ENCODE measurements around the gene HMGXB4.

The HMGXB4 gene

DNA sequence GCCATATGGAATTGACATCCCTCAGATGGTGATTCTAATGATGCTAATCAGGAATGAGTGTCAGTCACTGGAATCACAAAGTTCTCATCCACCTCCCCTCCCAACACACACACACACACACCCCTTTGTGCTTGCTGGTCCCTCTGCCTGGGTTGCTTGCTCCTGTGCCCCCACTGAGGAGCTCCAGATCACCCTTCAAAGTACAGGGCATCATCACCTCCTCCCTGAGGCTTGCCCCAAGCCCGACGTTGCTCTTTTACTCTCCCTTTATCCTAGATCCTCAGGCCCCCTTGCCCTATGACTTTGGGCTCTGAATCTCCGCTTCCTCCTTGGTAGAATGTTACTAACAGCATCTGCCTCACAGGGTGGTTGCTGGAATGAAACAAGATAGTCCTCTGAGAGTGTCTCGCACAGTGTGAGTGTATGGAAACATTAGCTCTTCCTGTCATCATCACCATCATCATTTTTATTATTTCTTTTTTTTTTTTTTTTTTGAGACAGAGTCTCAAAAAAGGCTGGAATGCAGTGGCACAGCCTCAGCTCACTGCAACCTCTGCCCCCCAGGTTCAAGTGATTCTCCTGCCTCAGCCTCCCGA lies 45.8 kb downstream of the HMGXB4 start:
- no peak for DNase-seq (ENCODE audit: low read depth)
- H3K4me3 ChIP-seq (ENCODE audit: low read depth, low read length), result no peak overlapping the region
- TF ChIP-seq MYC (IDR thresholded peaks at IDR 0.05; ENCODE audit: low read depth, low read length), result no peak
- no peak for TF ChIP-seq POLR2A (IDR thresholded peaks at IDR 0.05; ENCODE audit: extremely low read depth, insufficient read length)

DNA sequence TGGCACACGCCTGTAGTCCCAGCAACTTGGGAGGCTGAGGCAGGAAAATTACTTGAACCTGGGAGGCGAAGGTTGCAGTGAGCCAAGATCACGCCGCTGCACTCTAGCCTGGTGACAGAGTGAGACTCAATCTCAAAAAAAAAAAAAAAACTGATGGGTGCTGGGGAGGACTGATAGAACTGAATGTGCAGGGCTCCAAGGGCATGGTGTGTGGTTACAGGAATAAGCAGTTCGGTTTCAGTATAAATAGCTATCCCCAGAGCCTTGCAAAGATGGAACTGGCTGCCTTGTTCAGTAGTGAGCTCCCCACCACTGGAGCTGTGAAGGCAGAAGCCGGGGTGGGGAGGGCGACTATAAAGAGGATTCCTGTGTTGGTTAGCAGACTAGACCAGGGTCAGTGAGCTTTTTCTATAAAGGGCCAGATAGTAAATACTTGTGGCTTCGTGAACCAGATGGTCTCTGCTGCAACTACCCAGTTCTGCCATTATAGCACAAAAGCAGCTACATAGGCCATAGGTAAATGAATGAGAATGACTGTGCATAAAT lies 48.3 kb downstream of the HMGXB4 start:
- no peak for DNase-seq (ENCODE audit: low read depth)
- H3K4me3 ChIP-seq (ENCODE audit: low read depth, low read length), result no peak overlapping the region
- TF ChIP-seq POLR2A (IDR thresholded peaks at IDR 0.05; ENCODE audit: extremely low read depth, insufficient read length) (no peak), MYC (IDR thresholded peaks at IDR 0.05; ENCODE audit: low read depth, low read length) (no peak)
- TF ChIP-seq, protein P1, sequence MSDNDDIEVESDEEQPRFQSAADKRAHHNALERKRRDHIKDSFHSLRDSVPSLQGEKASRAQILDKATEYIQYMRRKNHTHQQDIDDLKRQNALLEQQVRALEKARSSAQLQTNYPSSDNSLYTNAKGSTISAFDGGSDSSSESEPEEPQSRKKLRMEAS (IDR thresholded peaks at IDR 0.05; ENCODE audit: low read depth, low read length), result no peak
- TF ChIP-seq, protein P2, sequence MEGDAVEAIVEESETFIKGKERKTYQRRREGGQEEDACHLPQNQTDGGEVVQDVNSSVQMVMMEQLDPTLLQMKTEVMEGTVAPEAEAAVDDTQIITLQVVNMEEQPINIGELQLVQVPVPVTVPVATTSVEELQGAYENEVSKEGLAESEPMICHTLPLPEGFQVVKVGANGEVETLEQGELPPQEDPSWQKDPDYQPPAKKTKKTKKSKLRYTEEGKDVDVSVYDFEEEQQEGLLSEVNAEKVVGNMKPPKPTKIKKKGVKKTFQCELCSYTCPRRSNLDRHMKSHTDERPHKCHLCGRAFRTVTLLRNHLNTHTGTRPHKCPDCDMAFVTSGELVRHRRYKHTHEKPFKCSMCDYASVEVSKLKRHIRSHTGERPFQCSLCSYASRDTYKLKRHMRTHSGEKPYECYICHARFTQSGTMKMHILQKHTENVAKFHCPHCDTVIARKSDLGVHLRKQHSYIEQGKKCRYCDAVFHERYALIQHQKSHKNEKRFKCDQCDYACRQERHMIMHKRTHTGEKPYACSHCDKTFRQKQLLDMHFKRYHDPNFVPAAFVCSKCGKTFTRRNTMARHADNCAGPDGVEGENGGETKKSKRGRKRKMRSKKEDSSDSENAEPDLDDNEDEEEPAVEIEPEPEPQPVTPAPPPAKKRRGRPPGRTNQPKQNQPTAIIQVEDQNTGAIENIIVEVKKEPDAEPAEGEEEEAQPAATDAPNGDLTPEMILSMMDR (IDR thresholded peaks at IDR 0.05; ENCODE audit: low read depth, low read length), result no peak

DNA sequence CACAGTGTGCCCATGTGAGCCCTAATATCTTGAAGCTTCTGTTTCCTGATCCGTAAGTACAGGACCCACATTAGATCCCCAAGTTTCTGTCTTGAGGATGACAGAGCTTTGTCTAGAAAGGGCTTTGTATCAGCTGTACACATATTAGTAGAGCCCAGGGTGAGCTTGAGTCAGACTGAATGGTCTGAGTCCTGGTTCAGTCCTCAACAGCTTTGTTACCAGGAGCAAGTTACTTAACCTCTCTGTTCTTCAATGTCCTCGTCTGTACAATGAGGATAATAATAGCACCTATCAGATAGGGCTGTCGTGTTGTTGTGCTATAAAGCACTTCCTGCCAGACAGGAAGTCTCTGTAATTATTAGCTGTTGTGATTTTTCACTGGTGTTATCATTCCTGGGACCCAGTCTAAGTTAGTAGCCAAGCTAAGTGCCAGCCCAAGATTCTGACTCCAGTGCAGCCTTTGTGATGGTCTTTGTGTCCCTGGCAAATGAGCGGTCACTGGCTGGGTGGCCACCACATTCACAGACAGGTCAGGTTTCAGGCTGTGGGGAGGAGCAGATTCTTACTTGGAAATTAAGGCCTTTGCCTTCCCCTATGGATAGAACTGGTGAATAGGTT lies 49.2 kb downstream of the HMGXB4 start:
- TF ChIP-seq, protein P1 (IDR thresholded peaks at IDR 0.05; ENCODE audit: low read depth, low read length), result no peak
- TF ChIP-seq, protein P2 (IDR thresholded peaks at IDR 0.05; ENCODE audit: low read depth, low read length), result no peak
- TF ChIP-seq POLR2A (IDR thresholded peaks at IDR 0.05; ENCODE audit: extremely low read depth, insufficient read length) (no peak), MYC (IDR thresholded peaks at IDR 0.05; ENCODE audit: low read depth, low read length) (no peak)
- DNase-seq (ENCODE audit: low read depth), result no peak
- no peak overlapping the region for H3K4me3 ChIP-seq (ENCODE audit: low read depth, low read length)

DNA sequence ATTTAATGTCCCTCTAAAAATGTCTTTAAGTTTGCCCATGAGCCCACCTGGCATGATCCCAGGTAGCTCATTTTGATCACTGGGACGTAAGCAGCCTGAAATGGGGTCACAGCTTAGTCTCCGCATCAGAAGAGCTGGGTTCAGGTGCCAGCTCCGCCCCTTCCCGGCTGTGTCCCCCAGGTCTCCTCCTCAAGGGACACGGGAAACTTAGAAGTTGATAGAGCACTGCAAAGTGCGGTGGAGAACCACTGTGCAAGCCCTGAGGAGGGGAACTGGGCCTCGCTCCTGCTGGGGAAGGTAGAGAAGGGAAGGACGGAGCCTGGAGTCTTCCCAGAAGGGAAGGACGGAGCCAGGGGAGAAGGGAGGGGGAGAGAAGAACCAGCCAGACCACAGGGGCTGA lies 50.1 kb downstream of the HMGXB4 start:
- DNase-seq (ENCODE audit: low read depth), result no peak
- TF ChIP-seq, protein P2 (IDR thresholded peaks at IDR 0.05; ENCODE audit: low read depth, low read length), result no peak
- TF ChIP-seq, protein P1 (IDR thresholded peaks at IDR 0.05; ENCODE audit: low read depth, low read length), result no peak
- TF ChIP-seq MYC (IDR thresholded peaks at IDR 0.05; ENCODE audit: low read depth, low read length) (no peak), POLR2A (IDR thresholded peaks at IDR 0.05; ENCODE audit: extremely low read depth, insufficient read length) (no peak)
- H3K4me3 ChIP-seq (ENCODE audit: low read depth, low read length), result no peak overlapping the region

DNA sequence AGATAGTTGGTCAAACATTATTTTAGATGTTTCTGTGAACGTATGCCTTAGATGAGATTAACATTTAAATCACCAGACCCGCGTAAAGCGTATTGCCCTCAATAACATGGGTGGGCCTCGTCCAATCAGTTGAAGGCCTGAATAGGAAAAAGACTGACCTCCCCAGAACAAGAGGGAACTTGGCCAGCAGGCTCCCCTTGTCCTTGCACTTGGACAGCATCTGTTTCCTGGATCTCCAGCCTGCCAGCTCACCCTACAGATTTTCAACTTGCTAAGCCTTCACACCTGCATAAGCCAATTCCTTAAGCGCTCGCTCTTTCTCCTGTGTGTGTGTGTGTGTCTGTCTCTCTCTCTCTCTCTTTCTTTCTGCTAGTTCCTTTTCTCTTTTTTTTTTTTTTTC lies 50.6 kb downstream of the HMGXB4 start:
- TF ChIP-seq MYC (IDR thresholded peaks at IDR 0.05; ENCODE audit: low read depth, low read length) (no peak), POLR2A (IDR thresholded peaks at IDR 0.05; ENCODE audit: extremely low read depth, insufficient read length) (no peak)
- TF ChIP-seq, protein P1 (IDR thresholded peaks at IDR 0.05; ENCODE audit: low read depth, low read length), result no peak
- TF ChIP-seq, protein P2 (IDR thresholded peaks at IDR 0.05; ENCODE audit: low read depth, low read length), result no peak
- DNase-seq (ENCODE audit: low read depth), result no peak

DNA sequence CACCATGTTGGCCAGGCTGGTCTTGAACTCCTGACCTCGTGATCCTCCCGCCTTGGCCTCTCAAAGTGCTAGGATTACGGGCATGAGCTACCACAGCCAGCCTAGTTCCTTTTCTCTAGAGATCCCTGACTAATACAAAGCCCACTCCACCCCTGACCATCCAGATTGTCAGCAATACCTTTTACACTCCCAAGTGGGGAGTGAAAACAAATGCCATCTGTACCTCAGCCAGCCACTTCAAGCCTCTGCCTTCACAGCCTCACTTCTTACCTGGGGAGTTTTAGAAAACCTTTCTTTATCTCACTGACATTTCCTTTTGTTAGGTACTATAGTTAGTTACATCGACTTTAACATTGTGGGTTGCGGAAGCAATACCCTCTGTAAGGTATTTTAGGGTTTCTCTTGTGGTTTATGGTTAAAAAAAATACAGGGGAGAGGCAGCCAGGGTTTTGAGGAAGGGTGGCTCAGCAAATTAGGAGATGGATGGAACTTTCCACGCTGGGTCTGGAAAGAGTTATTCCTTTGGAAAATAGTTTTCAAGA lies 51.3 kb downstream of the HMGXB4 start:
- no peak overlapping the region for H3K4me3 ChIP-seq (ENCODE audit: low read depth, low read length)
- TF ChIP-seq, protein P2 (IDR thresholded peaks at IDR 0.05; ENCODE audit: low read depth, low read length), result no peak
- TF ChIP-seq, protein P1 (IDR thresholded peaks at IDR 0.05; ENCODE audit: low read depth, low read length), result no peak
- TF ChIP-seq MYC (IDR thresholded peaks at IDR 0.05; ENCODE audit: low read depth, low read length), result no peak
- TF ChIP-seq POLR2A (IDR thresholded peaks at IDR 0.05; ENCODE audit: extremely low read depth, insufficient read length), result no peak
- DNase-seq (ENCODE audit: low read depth), result peak; percentile 37

More for the DNA sequence above, 50.6 kb downstream of the HMGXB4 start:
- no peak overlapping the region for H3K4me3 ChIP-seq (ENCODE audit: low read depth, low read length)

Measured in NB4 (cell line).